ENCODE data around the gene NSMCE1.

Gene NSMCE1

DNA sequence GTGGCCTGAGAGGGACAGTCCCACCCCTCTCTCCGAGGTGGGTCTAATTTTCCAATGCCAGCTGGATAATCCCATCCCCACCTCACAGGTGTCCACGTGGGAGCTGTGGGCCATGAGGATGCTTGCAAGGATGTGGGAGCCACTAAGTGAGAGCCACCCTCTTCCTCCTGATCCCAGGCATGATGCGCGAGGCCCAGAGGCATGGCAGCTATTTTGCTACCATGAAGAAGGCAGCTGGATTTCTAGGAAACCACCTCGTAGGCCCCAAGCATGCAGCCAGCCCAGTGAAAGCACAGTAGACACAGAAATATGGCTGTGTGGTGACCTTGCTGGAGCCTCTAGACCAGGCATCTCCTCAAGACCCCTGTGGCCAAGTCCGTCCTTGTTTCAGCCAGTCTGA lies 44.9 kb downstream of the NSMCE1 start (continued):
- TF ChIP-seq, protein P1, sequence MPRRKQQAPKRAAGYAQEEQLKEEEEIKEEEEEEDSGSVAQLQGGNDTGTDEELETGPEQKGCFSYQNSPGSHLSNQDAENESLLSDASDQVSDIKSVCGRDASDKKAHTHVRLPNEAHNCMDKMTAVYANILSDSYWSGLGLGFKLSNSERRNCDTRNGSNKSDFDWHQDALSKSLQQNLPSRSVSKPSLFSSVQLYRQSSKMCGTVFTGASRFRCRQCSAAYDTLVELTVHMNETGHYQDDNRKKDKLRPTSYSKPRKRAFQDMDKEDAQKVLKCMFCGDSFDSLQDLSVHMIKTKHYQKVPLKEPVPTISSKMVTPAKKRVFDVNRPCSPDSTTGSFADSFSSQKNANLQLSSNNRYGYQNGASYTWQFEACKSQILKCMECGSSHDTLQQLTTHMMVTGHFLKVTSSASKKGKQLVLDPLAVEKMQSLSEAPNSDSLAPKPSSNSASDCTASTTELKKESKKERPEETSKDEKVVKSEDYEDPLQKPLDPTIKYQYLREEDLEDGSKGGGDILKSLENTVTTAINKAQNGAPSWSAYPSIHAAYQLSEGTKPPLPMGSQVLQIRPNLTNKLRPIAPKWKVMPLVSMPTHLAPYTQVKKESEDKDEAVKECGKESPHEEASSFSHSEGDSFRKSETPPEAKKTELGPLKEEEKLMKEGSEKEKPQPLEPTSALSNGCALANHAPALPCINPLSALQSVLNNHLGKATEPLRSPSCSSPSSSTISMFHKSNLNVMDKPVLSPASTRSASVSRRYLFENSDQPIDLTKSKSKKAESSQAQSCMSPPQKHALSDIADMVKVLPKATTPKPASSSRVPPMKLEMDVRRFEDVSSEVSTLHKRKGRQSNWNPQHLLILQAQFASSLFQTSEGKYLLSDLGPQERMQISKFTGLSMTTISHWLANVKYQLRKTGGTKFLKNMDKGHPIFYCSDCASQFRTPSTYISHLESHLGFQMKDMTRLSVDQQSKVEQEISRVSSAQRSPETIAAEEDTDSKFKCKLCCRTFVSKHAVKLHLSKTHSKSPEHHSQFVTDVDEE (CRISPR knock-in tag; IDR thresholded peaks at IDR 0.05) = no peak
- TF ChIP-seq TOX (CRISPR knock-in tag; IDR thresholded peaks at IDR 0.05; ENCODE audit: borderline replicate concordance) (no peak), GLIS3 (CRISPR knock-in tag; IDR thresholded peaks at IDR 0.05) (no peak), OSR1 (CRISPR knock-in tag; IDR thresholded peaks at IDR 0.05) (no peak), ZC3H10 (CRISPR knock-in tag; IDR thresholded peaks at IDR 0.05) (no peak)

DNA sequence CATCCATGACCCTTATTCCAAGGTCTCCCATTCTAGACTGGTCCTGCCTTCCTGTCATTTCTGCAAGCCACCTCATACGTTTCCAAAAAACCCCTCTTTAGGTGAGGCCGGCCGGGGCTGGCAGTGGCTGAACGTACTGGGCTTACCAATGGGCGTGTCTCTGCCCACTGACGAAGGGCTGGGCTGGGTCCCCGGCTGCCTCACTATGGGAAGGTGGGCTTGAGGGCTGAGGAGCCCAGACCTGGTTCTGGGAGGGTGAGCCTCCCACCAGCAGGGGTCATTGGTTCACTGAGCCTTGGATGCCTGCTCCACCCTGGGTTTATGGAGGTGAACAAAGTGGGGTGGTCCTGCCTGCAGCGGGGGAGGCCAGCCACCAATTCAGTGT lies 45.4 kb downstream of the NSMCE1 start:
- TF ChIP-seq ZFP30 (CRISPR knock-in tag; IDR thresholded peaks at IDR 0.05) = no peak
- no peak for TF ChIP-seq TOX (CRISPR knock-in tag; IDR thresholded peaks at IDR 0.05; ENCODE audit: borderline replicate concordance)
- TF ChIP-seq, protein P1 (CRISPR knock-in tag; IDR thresholded peaks at IDR 0.05) = no peak
- no peak for TF ChIP-seq TCF4 (CRISPR knock-in tag; IDR thresholded peaks at IDR 0.05; ENCODE audit: borderline replicate concordance)
- no peak for TF ChIP-seq ISL1 (CRISPR knock-in tag; IDR thresholded peaks at IDR 0.05)
- no peak for TF ChIP-seq ZNF8 (CRISPR knock-in tag; IDR thresholded peaks at IDR 0.05)
- no peak for TF ChIP-seq ZNF565 (CRISPR knock-in tag; conservative IDR thresholded peaks at IDR 0.05; ENCODE audit: low read depth)
- no peak for TF ChIP-seq RARB (CRISPR knock-in tag; IDR thresholded peaks at IDR 0.05)
- TF ChIP-seq SNAI2 (CRISPR knock-in tag; IDR thresholded peaks at IDR 0.05) = no peak
- TF ChIP-seq BACH2 (CRISPR knock-in tag; IDR thresholded peaks at IDR 0.05; ENCODE audit: borderline replicate concordance) = no peak
- TF ChIP-seq ZC3H10 (CRISPR knock-in tag; IDR thresholded peaks at IDR 0.05) = no peak
- peak; percentile 14; the same call in 1 of the 3 replicates for ATAC-seq

DNA sequence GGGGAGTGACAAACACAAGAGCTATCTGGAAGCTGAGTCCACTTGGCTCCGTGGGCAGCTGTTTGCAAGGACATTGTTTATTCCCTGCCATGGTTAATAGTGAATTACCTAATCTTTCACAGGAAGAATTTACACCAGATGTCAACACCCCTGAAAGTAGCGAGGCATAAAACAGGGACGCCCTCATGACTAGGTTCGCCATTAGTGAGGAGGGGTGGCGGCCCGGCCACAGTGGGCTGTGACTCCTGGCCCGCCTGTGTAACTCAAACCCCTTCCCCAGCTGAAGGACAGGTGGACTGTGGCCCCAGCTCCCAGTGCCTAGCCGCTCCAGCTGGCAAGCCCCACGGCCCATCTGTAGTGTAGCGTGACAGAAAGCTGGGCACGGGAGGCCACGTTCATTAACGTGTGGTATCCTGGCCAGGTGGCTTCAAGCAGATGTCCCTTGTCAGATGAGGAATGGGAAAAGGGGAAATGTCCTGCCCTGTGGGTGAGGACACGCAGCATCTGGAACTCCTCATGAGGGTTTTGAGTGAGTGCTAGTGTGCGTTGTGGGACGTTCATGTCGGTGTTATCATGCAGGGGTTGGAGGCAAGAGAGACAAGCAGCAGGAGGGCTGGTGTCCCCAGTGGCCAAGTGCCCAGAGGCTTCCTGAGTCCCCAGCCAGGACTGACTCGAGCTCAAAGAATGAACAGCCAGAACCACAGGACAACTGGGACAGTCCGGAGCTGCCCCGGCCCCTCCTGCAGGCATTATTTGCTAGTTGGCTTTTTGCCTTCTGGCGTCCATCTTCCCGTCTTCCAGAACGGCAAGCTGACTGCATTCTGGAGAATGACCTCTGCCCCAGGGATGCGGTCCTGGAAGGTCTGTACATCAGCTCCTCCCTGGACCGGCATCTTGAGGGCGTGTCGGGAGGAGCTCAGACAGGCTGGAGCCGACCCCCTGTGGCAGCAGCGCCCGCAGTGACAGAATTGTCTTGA lies 46.0 kb downstream of the NSMCE1 start:
- TF ChIP-seq SNAI2 (CRISPR knock-in tag; IDR thresholded peaks at IDR 0.05) (no peak), ARNTL (CRISPR knock-in tag; IDR thresholded peaks at IDR 0.05; ENCODE audit: borderline replicate concordance, low read depth) (no peak), ESRRG (CRISPR knock-in tag; IDR thresholded peaks at IDR 0.05) (no peak), GLIS3 (CRISPR knock-in tag; IDR thresholded peaks at IDR 0.05) (no peak), ZNF8 (CRISPR knock-in tag; IDR thresholded peaks at IDR 0.05) (no peak), ISL1 (CRISPR knock-in tag; IDR thresholded peaks at IDR 0.05) (no peak)
- ATAC-seq = peak; percentile 12

DNA sequence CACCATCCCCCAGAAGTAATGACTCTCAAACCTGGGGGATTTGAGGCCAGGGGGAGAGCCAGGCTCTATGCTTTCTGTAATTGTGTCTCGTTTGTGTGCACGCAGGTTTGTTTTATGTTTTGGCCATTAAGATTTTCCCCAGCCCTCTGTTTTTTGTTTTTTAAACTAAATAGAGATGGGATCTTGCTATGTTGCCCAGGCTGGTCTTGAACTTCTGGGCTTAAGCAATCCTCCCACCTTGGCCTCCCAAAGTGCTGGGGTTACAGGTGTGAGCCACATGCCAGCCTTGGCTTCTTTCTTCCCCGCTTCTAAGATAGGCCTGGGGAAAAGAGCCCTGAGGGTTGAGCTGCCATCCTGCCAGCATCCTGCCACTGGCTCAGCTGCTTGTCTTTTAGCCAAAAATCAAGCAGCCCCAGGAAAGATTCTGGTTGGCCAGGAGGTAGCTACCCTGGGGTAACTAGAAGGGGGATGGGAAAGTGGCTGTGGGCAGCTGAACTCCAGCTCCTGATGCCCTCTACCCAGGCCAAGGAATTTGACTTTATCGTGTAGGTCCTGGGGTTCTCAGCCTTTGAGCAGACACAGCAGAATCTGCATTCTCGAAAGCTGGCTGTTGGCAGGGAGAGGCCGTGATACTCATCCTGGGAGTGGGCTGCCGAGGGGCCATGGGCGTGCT lies 46.9 kb downstream of the NSMCE1 start:
- no peak for TF ChIP-seq PPARA (CRISPR knock-in tag; IDR thresholded peaks at IDR 0.05; ENCODE audit: borderline replicate concordance)
- no peak for TF ChIP-seq BACH2 (CRISPR knock-in tag; IDR thresholded peaks at IDR 0.05; ENCODE audit: borderline replicate concordance)
- ATAC-seq = no peak

DNA sequence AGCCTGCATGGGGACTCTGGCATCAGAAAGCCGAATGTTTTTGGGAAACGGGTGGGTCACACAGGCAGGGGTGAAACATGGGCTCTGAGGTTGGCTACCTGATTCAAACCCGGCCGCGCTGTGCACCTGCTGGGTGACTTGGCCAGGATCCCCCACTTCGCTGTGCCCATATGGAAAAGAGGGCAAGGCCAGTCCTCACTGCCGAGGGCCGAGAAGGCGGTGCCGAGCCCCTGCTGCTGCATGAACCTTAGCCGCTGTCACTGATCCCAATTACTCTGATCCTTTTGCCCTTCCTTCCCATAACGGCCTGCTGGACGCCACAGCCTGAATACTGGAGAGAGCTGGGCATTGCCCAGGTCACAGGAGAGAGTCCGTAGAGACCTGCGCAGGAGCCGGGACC lies 47.6 kb downstream of the NSMCE1 start:
- ATAC-seq = no peak
- TF ChIP-seq, protein P2, sequence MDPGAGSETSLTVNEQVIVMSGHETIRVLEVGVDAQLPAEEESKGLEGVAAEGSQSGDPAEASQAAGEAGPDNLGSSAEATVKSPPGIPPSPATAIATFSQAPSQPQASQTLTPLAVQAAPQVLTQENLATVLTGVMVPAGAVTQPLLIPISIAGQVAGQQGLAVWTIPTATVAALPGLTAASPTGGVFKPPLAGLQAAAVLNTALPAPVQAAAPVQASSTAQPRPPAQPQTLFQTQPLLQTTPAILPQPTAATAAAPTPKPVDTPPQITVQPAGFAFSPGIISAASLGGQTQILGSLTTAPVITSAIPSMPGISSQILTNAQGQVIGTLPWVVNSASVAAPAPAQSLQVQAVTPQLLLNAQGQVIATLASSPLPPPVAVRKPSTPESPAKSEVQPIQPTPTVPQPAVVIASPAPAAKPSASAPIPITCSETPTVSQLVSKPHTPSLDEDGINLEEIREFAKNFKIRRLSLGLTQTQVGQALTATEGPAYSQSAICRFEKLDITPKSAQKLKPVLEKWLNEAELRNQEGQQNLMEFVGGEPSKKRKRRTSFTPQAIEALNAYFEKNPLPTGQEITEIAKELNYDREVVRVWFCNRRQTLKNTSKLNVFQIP (CRISPR knock-in tag; IDR thresholded peaks at IDR 0.05; ENCODE audit: borderline replicate concordance, low read depth) = no peak
- TF ChIP-seq ARNTL (CRISPR knock-in tag; IDR thresholded peaks at IDR 0.05; ENCODE audit: borderline replicate concordance, low read depth) (no peak), ZNF70 (CRISPR knock-in tag; IDR thresholded peaks at IDR 0.05) (no peak)

All from SK-N-SH treated with all-trans-retinoic acid at 6 μM for 48 hours (cell line).